AG04449 (cell line): ENCODE results near the gene NRCAM.

Experiments
- CTCF ChIA-PET: fragments of 350-600 bp; formaldehyde crosslinking; extraction: SDS; loops from one replicate; lab custom pipeline; 2021; ENCODE audit warnings: antibody characterized with exemption; lab: Yijun Ruan, JAX
- POLR2A ChIA-PET: fragments of 400-600, 350-600 bp; formaldehyde crosslinking; extraction: SDS; loops from one replicate; lab custom pipeline; 2020; ENCODE audit warnings: antibody characterized with exemption, inconsistent platforms; lab: Yijun Ruan, JAX
- DNase-seq: peaks from one replicate; pipeline ENCODE4 v3.0.0-alpha.2; 2010; ENCODE audit warnings: low read depth, low spot score
- H3K4me3 ChIP-seq: 2 replicates; pipeline ENCODE4 v1.5.1; 2011; ENCODE audit warnings: low read depth, mild to moderate bottlenecking, control low read depth, low read length
- TF ChIP-seq, protein P1 (sequence below): IDR thresholded peaks from one replicate; pipeline ENCODE4 v1.5.1; 2011; ENCODE audit warnings: mild to moderate bottlenecking, moderate library complexity, low read length, control low read depth, inconsistent platforms; ENCODE audit not compliant: insufficient read depth; ENCODE audit errors: missing control alignments

The NRCAM gene

DNA sequence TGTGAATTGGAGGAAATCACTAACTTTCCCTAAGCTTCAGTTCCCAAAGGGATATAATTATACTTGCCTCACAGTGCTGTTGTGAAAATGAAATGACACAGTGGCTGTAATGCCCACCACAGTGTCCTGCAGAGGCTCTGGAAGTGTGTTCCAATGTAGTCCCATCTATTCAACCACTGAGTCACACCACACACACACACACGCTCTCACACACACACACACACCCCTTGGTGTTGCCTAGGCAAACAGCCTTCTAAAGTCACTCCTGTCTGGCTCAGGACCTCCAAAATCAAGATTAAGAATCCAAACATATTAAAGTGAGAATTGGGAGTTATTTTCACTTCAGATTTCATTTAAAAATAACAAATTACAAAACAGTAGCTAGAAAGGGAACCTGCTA lies 73.3 kb downstream of the NRCAM start:
- no peak for DNase-seq
- TF ChIP-seq, protein P1, sequence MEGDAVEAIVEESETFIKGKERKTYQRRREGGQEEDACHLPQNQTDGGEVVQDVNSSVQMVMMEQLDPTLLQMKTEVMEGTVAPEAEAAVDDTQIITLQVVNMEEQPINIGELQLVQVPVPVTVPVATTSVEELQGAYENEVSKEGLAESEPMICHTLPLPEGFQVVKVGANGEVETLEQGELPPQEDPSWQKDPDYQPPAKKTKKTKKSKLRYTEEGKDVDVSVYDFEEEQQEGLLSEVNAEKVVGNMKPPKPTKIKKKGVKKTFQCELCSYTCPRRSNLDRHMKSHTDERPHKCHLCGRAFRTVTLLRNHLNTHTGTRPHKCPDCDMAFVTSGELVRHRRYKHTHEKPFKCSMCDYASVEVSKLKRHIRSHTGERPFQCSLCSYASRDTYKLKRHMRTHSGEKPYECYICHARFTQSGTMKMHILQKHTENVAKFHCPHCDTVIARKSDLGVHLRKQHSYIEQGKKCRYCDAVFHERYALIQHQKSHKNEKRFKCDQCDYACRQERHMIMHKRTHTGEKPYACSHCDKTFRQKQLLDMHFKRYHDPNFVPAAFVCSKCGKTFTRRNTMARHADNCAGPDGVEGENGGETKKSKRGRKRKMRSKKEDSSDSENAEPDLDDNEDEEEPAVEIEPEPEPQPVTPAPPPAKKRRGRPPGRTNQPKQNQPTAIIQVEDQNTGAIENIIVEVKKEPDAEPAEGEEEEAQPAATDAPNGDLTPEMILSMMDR = no peak
- POLR2A ChIA-PET = no interaction called here
- CTCF ChIA-PET = no interaction called here
- H3K4me3 ChIP-seq = no peak overlapping the region

DNA sequence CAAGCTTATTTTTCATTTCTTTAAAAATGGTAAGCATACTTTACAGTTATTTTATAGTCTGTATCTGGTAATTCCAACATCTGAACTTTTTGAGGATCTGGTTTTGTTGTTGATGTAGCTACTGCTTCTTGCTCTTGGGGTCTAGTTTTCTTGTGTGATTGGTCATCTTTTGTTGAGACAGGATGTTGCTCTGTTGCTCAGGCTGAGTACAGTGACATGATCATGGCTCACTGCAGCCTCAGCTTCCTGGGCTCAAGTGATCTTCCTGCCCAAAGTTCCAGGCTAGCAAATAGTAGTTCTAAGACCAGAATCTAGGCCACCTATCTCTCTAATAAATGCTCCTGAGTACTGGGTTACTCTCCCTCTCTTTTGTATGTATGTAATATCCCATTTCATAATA lies 75.7 kb downstream of the NRCAM start:
- TF ChIP-seq, protein P1 = no peak
- ChIA-PET CTCF (no interaction called here), POLR2A (no interaction called here)
- DNase-seq = no peak
- no peak overlapping the region for H3K4me3 ChIP-seq

DNA sequence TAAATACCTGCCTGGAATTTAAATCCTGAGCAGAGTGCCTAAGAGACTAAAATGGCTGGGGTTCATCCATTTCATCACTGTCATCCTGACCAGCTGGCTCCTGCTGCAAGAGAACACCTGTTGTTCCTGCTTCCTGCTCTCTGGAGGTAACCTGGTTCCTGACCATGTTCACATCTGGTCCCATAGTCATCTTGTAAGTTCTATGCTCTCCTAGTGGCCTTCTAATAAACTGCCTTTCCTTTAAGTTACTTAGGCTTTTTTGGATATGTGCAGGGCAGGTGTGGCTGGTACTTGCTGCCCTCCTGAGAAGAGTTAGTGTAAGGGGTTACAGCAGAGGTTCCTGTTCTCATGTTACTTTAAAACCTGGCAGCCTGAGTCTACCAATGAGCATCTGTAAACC lies 80.0 kb downstream of the NRCAM start:
- no peak for DNase-seq
- H3K4me3 ChIP-seq = no peak overlapping the region
- CTCF ChIA-PET = no interaction called here

DNA sequence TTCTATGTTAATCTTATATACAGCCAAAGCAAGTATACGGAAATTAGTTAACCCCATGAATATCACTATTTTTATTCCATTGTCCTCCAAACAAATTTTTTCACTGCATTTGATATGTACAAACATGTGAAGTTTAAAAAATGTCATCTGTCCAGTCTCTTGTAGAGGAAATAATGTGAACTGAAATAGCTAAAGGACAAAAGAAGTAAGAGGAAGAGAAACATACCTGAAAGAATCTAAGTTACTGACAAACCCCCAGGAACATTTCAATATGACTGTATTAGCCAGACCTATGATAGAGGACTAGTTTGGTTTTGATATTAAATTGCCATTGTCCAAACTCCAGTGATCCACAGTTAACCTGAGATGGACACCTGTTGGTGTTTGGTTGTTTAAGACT lies 80.6 kb downstream of the NRCAM start:
- no peak overlapping the region for H3K4me3 ChIP-seq
- TF ChIP-seq, protein P1 = no peak
- ChIA-PET POLR2A (no interaction called here), CTCF (no interaction called here)
- no peak for DNase-seq

More for the DNA sequence above, 80.0 kb downstream of the NRCAM start:
- TF ChIP-seq, protein P1 = no peak
- POLR2A ChIA-PET = no interaction called here

DNA sequence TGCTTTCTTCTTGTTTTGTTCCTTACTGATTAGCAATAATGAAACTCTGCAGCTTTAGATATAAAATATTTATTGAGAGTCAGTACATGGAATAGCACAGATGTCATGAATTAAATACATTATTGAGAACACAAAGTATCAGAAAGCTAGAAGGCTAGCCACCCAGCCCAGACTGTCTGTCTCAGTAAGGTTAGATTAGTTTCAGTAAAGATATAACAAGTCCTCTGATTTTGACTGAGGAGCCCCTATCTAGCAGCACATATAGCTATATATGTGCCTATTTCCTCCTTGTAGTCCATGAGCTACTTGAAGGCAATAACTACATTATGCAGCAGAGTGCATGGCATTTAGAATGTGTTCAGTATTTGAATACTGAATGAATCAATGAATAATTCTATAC lies 81.3 kb downstream of the NRCAM start:
- no peak for DNase-seq
- ChIA-PET CTCF (no interaction called here), POLR2A (no interaction called here)
- TF ChIP-seq, protein P1 = no peak
- no peak overlapping the region for H3K4me3 ChIP-seq

DNA sequence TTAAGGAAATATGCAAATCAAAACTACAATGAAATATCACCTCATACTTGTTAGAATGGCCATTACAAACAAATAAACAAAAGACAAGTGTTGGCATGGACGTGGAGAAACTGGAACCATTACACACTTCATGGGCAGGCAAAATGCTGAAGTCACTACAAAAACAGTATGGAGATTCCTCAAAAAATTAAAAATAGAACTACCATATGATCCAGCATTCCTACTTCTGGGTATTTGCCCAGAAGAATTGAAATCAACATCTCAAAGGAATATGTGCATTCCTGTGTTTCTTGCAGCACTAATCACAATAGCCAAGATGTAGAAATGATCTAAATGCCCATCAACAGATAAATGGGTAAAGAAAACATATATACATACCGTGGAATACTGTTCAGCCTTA lies 83.6 kb downstream of the NRCAM start:
- ChIA-PET POLR2A (no interaction called here), CTCF (no interaction called here)
- TF ChIP-seq, protein P1 = no peak
- DNase-seq = no peak
- H3K4me3 ChIP-seq = no peak overlapping the region
